ENCODE measurements around the gene FKBP9. TPM values are rescaled to one million over a fixed set of nuclear protein-coding genes. Genes with fewer than 3 reads are reported as not detected.

The FKBP9 gene
- total RNA-seq, 1 donor from 2014 or later = 302 TPM

DNA sequence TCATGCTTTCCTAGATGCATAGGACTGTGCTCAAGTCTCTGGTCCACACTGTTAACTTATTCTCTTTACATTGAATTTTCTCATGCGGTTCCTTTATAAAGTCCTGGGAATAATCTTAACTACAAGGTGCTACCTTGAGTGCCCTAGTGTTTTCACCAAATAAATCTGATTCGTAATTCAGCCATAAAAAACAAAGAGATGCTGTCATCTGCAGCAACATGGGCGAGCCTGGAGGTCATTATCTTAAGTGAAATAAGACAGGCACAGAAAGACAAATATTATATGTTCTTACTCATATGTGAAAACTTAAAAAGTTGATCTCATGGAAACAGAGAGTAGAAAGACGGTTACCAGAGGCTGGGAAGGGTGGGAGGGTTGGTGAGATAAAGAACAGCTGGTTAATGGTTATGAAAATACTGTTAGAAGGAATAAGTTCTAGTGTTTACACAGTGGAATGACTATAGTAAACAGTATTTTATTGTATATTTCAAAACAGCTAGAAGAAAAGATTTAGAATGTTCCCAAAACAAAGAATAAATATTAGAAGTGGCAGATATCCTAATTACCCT, 67.0 kb downstream of the FKBP9 start:
- no peaks in the 10 kb centered on the region for H3K4me1 ChIP-seq
- TF ChIP-seq CTCF (IDR thresholded peaks at IDR 0.05) = no peak
- DNase-seq (ENCODE audit: low spot score in 2 of 2) = no peak
- H3K27me3 ChIP-seq = no peaks in the 10 kb centered on the region
- no peak overlapping the region for H3K4me3 ChIP-seq
- H3K9me3 ChIP-seq = no peaks in the 10 kb centered on the region
- H3K27ac ChIP-seq = no peak overlapping the region
- intact Hi-C loops (cut with DNase I) = no loop called here
- H3K36me3 ChIP-seq = peaks cover 6 to 23% of the 10 kb centered on the region in 2 donors

GRCh38 chr7:33035776-33036175, 78.5 kb downstream of the FKBP9 start:
- Histone ChIP-seq H3K4me3 (no peak overlapping the region), H3K27me3 (no peaks in the 10 kb centered on the region), H3K27ac (no peak overlapping the region), H3K9me3 (no peaks in the 10 kb centered on the region), H3K4me1 (peaks cover 0 to 5% of the 10 kb centered on the region in 2 donors), H3K36me3 (no peaks in the 10 kb centered on the region)
- DNase-seq (ENCODE audit: low spot score in 2 of 2) = no peak
- intact Hi-C loops (cut with DNase I) = no loop called here
- TF ChIP-seq CTCF (IDR thresholded peaks at IDR 0.05) = no peak

DNA sequence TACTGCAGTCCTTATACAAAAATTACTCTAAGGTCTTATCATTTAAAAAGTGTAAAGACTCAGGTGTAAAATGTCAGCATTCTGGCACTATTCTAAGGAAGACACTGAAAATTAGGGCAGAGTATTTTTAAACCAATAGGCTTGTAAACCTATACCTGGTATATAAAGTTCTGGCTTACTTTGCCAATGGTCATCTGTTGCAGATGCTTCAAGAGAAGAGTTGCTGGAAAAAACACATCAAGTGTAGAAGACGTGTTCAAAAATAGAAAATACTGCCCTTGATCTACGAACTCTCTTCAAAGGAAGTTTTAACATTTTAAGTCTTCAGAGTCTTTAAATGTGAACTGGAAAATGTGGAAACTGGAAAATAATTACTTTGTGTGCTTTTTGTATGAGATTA, 81.4 kb downstream of the FKBP9 start:
- Histone ChIP-seq H3K36me3 (no peaks in the 10 kb centered on the region), H3K27me3 (no peaks in the 10 kb centered on the region), H3K4me1 (peaks cover 0 to 7% of the 10 kb centered on the region in 2 donors), H3K9me3 (no peaks in the 10 kb centered on the region), H3K27ac (no peak overlapping the region), H3K4me3 (peak overlapping the region; percentile 50 to 59)
- intact Hi-C loops (cut with DNase I) = no loop called here
- no peak for TF ChIP-seq CTCF (IDR thresholded peaks at IDR 0.05)
- DNase-seq (ENCODE audit: low spot score in 2 of 2) = no peak

DNA sequence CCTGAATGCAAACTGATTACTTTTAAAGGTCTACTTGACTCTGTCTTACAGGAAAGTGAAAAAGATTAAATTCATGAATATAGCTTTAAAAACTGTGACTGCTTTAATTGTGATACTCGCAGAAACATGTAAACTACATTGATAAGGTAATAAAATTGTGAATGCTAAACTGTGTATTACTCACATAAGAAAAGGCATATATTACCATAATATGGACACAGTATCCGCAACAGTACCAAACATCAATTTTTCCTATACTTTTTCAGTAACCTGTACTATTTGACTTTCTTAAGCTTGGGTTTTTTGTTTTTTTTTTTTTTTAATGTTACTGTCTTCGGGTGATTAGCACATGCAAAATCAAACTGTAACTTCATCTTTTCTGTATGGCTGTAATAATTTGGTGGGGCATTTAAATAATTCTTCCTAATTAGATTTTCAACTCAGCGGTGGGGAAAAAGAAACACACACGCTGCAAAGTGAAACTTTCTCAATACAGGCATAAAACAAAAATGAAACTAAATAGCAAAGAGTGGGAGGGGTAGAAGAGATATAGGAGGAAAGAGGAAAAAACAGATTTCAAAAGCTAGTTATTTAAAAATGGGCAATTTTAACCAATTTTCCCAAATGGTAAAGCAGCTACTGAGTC, 82.1 kb downstream of the FKBP9 start:
- H3K4me1 ChIP-seq = peaks cover 0 to 7% of the 10 kb centered on the region in 2 donors
- peak overlapping the region; percentile 50 to 59 for H3K4me3 ChIP-seq
- no peak for TF ChIP-seq CTCF (IDR thresholded peaks at IDR 0.05)
- H3K36me3 ChIP-seq = no peaks in the 10 kb centered on the region
- no peaks in the 10 kb centered on the region for H3K27me3 ChIP-seq
- H3K27ac ChIP-seq = no peak overlapping the region
- intact Hi-C loops (cut with DNase I) = no loop called here
- no peaks in the 10 kb centered on the region for H3K9me3 ChIP-seq
- DNase-seq (ENCODE audit: low spot score in 2 of 2) = no peak

GRCh38 chr7:33039903-33040292, 82.7 kb downstream of the FKBP9 start:
- Histone ChIP-seq H3K27me3 (no peaks in the 10 kb centered on the region), H3K27ac (no peak overlapping the region), H3K4me3 (peak overlapping the region; percentile 50 to 59), H3K4me1 (peaks cover 0 to 7% of the 10 kb centered on the region in 2 donors), H3K36me3 (no peaks in the 10 kb centered on the region), H3K9me3 (no peaks in the 10 kb centered on the region)
- TF ChIP-seq CTCF (IDR thresholded peaks at IDR 0.05) = no peak
- intact Hi-C loops (cut with DNase I) = no loop called here
- DNase-seq (ENCODE audit: low spot score in 2 of 2) = no peak

All from ascending aorta (tissue), 2 donors.